H9 (cell line): ENCODE data around the gene ZNF232. TPM values are rescaled to one million over a fixed set of nuclear protein-coding genes. Genes with fewer than 3 reads are reported as not detected.
A peak's percentile ranks its signal among the peaks of the same experiment; 100 is the strongest.
"Not testable (repeated sequence)": the region's sequence is repeated elsewhere in the genome, so short reads cannot be mapped to it uniquely, and the experiment has no call there.

Experiments
- DNase-seq: peaks from one replicate; pipeline ENCODE4 v3.0.0-alpha.2; 2017
- H2AFZ ChIP-seq: one replicate; pipeline ENCODE4 v1.6.1; 2013; ENCODE audit warnings: mild to moderate bottlenecking, low read length, control low read depth, moderate library complexity
- H2AK5ac ChIP-seq: 2 replicates; pipeline ENCODE4 v1.6.1; 2013; ENCODE audit warnings: low read length, control low read depth, mixed read lengths; ENCODE audit not compliant: insufficient read length
- H2BK120ac ChIP-seq: one replicate; pipeline ENCODE4 v1.6.1; 2013; ENCODE audit warnings: low read depth, mild to moderate bottlenecking, low read length, control low read depth, inconsistent platforms; ENCODE audit not compliant: poor library complexity, severe bottlenecking
- H2BK12ac ChIP-seq: 2 replicates; pipeline ENCODE4 v1.6.1; 2013; ENCODE audit warnings: low read length, control low read depth, mixed read lengths, low read depth; ENCODE audit not compliant: insufficient read length
- H2BK15ac ChIP-seq: 2 replicates; pipeline ENCODE4 v1.6.1; 2013; ENCODE audit warnings: low read depth, low read length, control low read depth
- H2BK20ac ChIP-seq: one replicate; pipeline ENCODE4 v1.6.1; 2013; ENCODE audit warnings: low read depth, mild to moderate bottlenecking, low read length, control low read depth, inconsistent platforms; ENCODE audit not compliant: poor library complexity, severe bottlenecking
- H2BK5ac ChIP-seq: 2 replicates; pipeline ENCODE4 v1.6.1; 2013; ENCODE audit warnings: low read length, control low read depth, mixed read lengths; ENCODE audit not compliant: insufficient read length
- H3K14ac ChIP-seq: 2 replicates; pipeline ENCODE4 v1.6.1; 2013; ENCODE audit warnings: low read length, control low read depth; ENCODE audit not compliant: insufficient read depth
- H3K18ac ChIP-seq: 2 replicates; pipeline ENCODE4 v1.6.1; 2013; ENCODE audit warnings: low read depth, mild to moderate bottlenecking, mixed read lengths, low read length, control low read depth; ENCODE audit not compliant: insufficient read length
- H3K23ac ChIP-seq: 2 replicates; pipeline ENCODE4 v1.6.1; 2013; ENCODE audit warnings: low read length, control low read depth, mixed read lengths, low read depth; ENCODE audit not compliant: insufficient read length
- H3K23me2 ChIP-seq: 2 replicates; pipeline ENCODE4 v1.6.1; 2013; ENCODE audit warnings: low read depth, mild to moderate bottlenecking, mixed read lengths, low read length, control low read depth; ENCODE audit not compliant: insufficient read length, poor library complexity, severe bottlenecking
- H3K27ac ChIP-seq: 2 replicates; pipeline ENCODE4 v1.5.1; 2013; ENCODE audit warnings: low read length, control low read depth, mixed read lengths, low read depth; ENCODE audit not compliant: insufficient read length
- H3K27me3 ChIP-seq: 2 replicates; pipeline ENCODE4 v1.6.1; 2013; ENCODE audit warnings: low read length, control low read depth, inconsistent platforms; ENCODE audit not compliant: insufficient read depth
- H3K4ac ChIP-seq: 2 replicates; pipeline ENCODE4 v1.6.1; 2013; ENCODE audit warnings: low read depth, mild to moderate bottlenecking, control low read depth, inconsistent platforms, low read length, moderate library complexity
- H3K4me1 ChIP-seq: 2 replicates; pipeline ENCODE4 v1.6.1; 2013; ENCODE audit warnings: low read length, control low read depth, inconsistent platforms; ENCODE audit not compliant: insufficient read depth
- H3K4me2 ChIP-seq: 2 replicates; pipeline ENCODE4 v1.6.1; 2013; ENCODE audit warnings: low read length, control low read depth, mixed read lengths; ENCODE audit not compliant: insufficient read length, insufficient read depth
- H3K56ac ChIP-seq: 2 replicates; pipeline ENCODE4 v1.6.1; 2013; ENCODE audit warnings: low read depth, mild to moderate bottlenecking, mixed read lengths, low read length, control low read depth; ENCODE audit not compliant: insufficient read length
- H3K79me1 ChIP-seq: 2 replicates; pipeline ENCODE4 v1.6.1; 2013; ENCODE audit warnings: low read depth, mild to moderate bottlenecking, moderate library complexity, low read length, control low read depth, inconsistent platforms; ENCODE audit not compliant: insufficient read depth, poor library complexity, severe bottlenecking
- H3K79me2 ChIP-seq: 2 replicates; pipeline ENCODE4 v1.6.1; 2013; ENCODE audit warnings: low read length, control low read depth, inconsistent platforms; ENCODE audit not compliant: insufficient read depth
- H3K9ac ChIP-seq: 2 replicates; pipeline ENCODE4 v1.6.1; 2013; ENCODE audit warnings: low read length, control low read depth, mixed read lengths; ENCODE audit not compliant: insufficient read length; ENCODE audit errors: extremely low read depth
- H3K9me3 ChIP-seq: one replicate; pipeline ENCODE4 v1.6.1; 2013; ENCODE audit warnings: low read depth, low read length, inconsistent platforms; ENCODE audit not compliant: control insufficient read depth
- H3T11ph ChIP-seq: one replicate; pipeline ENCODE4 v1.6.1; 2013; ENCODE audit warnings: mild to moderate bottlenecking, low read length, control low read depth, inconsistent platforms
- H4K20me1 ChIP-seq: one replicate; pipeline ENCODE4 v1.6.1; 2013; ENCODE audit not compliant: control insufficient read depth, insufficient read length, insufficient read depth
- H4K5ac ChIP-seq: 2 replicates; pipeline ENCODE4 v1.6.1; 2013; ENCODE audit warnings: low read depth, mild to moderate bottlenecking, mixed read lengths, low read length, control low read depth; ENCODE audit not compliant: insufficient read length
- H4K8ac ChIP-seq: replicated peaks from 2 replicates; pipeline ENCODE4 v1.6.1; 2013; ENCODE audit warnings: low read length, control low read depth, mixed read lengths, low read depth; ENCODE audit not compliant: insufficient read length
- H4K91ac ChIP-seq: 2 replicates; pipeline ENCODE4 v1.6.1; 2013; ENCODE audit warnings: low read depth, mild to moderate bottlenecking, moderate library complexity, mixed read lengths, low read length, control low read depth; ENCODE audit not compliant: insufficient read length
- H3K27ac Mint-ChIP-seq, 3 experiments: 2 replicates in 2 of 3; 3 replicates in 1 of 3; pipeline ENCODE4 v1.8.0; 2020 to 2021; ENCODE audit warnings: mixed read lengths in 3 of 3, mild to moderate bottlenecking in 1 of 3, moderate library complexity in 1 of 3
- H3K27me3 Mint-ChIP-seq: 2 replicates; pipeline ENCODE4 v1.8.0; 2021; ENCODE audit warnings: low read depth, mild to moderate bottlenecking, moderate library complexity, mixed read lengths
- H3K36me3 Mint-ChIP-seq, 3 experiments: 2 replicates in 2 of 3; 3 replicates in 1 of 3; pipeline ENCODE4 v1.8.0; 2020 to 2021; ENCODE audit warnings: low read depth in 3 of 3, mixed read lengths in 3 of 3; ENCODE audit not compliant: insufficient read depth in 1 of 3
- H3K4me1 Mint-ChIP-seq, 2 experiments: 2 replicates each; pipeline ENCODE4 v1.8.0; 2020; ENCODE audit warnings: mixed read lengths in 2 of 2
- H3K4me3 Mint-ChIP-seq, 2 experiments: 2 replicates in 1 of 2; 3 replicates in 1 of 2; pipeline ENCODE4 v1.8.0; 2020 to 2021; ENCODE audit warnings: mild to moderate bottlenecking in 2 of 2, mixed read lengths in 2 of 2, moderate library complexity in 1 of 2
- H3K9me3 Mint-ChIP-seq, 2 experiments: 2 replicates in 1 of 2; 3 replicates in 1 of 2; pipeline ENCODE4 v1.8.0; 2020; ENCODE audit warnings: mild to moderate bottlenecking in 2 of 2, mixed read lengths in 2 of 2, moderate library complexity in 1 of 2
- CTCF ChIP-seq: fragments of 200-600 bp; sonication (generic); conservative IDR thresholded peaks from 3 replicates; pipeline ENCODE4 v1.8.0; 2021; ENCODE audit warnings: antibody characterized with exemption, mild to moderate bottlenecking
- WGBS: extraction: QIAGEN DNeasy Blood & Tissue Kit; methylation state at CpG from one replicate; pipeline ENCODE4 v1.1.7; 2013; ENCODE audit warnings: missing lambda C conversion rate, low lambda C conversion rate, mixed read lengths; ENCODE audit not compliant: insufficient read length; ENCODE audit errors: extremely low coverage; 5-methylcytosine and 5-hydroxymethylcytosine counted together
- total RNA-seq: library from RNA; stranded (reverse); gene quantifications from 2 replicates; pipeline ENCODE4 v1.2.1, GENCODE V29; 2021

The ZNF232 gene
- total RNA-seq, 1 experiment from 2014 or later = 46.4 TPM

DNA sequence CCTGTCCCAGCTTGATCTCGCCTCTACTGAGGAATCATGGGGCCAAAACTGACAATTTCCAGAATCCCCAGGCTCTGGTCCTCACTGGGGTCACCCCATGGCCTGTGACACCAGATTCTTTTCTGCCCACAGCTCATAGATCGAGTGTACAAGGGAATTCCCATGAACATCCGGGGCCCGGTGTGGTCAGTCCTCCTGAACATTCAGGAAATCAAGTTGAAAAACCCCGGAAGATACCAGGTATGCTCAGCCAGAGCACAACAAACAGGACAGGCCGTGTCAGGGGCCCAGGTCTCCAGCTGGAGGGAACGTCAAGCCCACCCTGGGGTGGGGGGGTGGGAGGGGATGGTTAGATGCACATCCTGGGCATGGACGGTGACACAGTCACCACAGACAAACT is 21.6 kb upstream of the ZNF232 start:
- Mint-ChIP-seq H3K4me3 (no peak overlapping the region), H3K9me3 (no peaks in the 10 kb centered on the region), H3K36me3 (no peaks in the 10 kb centered on the region), H3K27me3 (peaks cover 9% of the 10 kb centered on the region; the same call in 1 of the 2 replicates), H3K4me1 (no peaks in the 10 kb centered on the region), H3K27ac (no peak overlapping the region)
- Histone ChIP-seq H3K9me3 (no peaks in the 10 kb centered on the region), H4K5ac (no peak overlapping the region), H3K79me2 (no peaks in the 10 kb centered on the region), H4K8ac (no peak overlapping the region), H3K79me1 (no peaks in the 10 kb centered on the region), H3T11ph (no peak overlapping the region), H3K4ac (no peak overlapping the region), H3K23ac (no peak overlapping the region), H3K4me2 (no peak overlapping the region), H3K14ac (no peak overlapping the region), H3K4me1 (no peaks in the 10 kb centered on the region), H2AK5ac (no peak overlapping the region), H2BK120ac (no peak overlapping the region), H3K9ac (no peak overlapping the region), H3K27ac (no peak overlapping the region), H3K27me3 (no peaks in the 10 kb centered on the region), H2BK20ac (no peak overlapping the region), H3K56ac (no peak overlapping the region), H4K91ac (no peak overlapping the region), H3K23me2 (no peaks in the 10 kb centered on the region), H3K18ac (no peak overlapping the region), H4K20me1 (no peaks in the 10 kb centered on the region), H2AFZ (no peak overlapping the region), H2BK12ac (no peak overlapping the region), H2BK5ac (no peak overlapping the region), H2BK15ac (no peak overlapping the region)
- no CpG with 5 or more reads among the region's 8 CpGs for WGBS
- no peak for TF ChIP-seq CTCF
- DNase-seq = no peak

DNA sequence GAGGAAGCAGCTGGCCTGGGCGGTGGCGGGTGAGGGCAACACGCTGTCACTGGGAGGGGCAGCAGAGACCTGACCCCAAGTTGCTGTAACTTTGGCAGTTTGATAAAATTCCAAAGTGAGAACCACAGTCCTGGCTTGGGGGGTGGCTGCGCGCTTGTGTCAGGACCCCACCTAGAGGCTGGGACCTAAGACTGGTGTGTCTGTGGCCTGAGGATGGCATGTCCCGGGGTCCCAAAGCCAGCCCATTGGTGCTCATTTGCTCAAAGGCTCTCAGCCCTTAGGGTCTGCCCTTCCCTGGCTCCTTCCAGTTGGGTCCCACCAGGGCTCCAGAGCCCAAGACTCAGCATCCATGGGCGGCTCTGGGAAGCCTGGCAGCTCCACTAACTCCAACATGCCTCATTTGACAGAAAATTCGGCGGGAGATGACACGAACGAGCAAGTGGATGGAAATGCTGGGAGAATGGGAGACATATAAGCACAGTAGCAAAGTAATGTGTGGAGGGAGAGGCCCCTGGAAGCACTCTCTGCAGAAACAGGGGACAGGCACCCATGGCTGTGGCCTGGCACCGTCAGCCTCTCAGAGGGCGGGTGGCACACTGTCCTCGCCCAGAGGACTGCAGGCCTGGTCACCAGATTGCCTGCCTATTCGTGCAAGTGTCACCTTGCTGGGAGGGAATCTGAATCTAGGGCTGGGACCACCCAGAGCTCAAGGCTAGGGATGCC is 21.0 kb upstream of the ZNF232 start:
- H2AK5ac ChIP-seq, H4K91ac ChIP-seq, H3K4me1 Mint-ChIP-seq: not testable (repeated sequence)

More for the DNA sequence above, 21.0 kb upstream of the ZNF232 start:
- H3K23ac ChIP-seq, H3K36me3 Mint-ChIP-seq, H3K27ac Mint-ChIP-seq, H3K27me3 Mint-ChIP-seq, H3K27ac ChIP-seq, H3K4me2 ChIP-seq, H2BK5ac ChIP-seq, H3K9me3 ChIP-seq, H2AFZ ChIP-seq, H3K9ac ChIP-seq, H3T11ph ChIP-seq, H3K27me3 ChIP-seq, H3K23me2 ChIP-seq, H3K56ac ChIP-seq, H3K9me3 Mint-ChIP-seq, H4K20me1 ChIP-seq, H2BK120ac ChIP-seq, H3K79me1 ChIP-seq, H4K8ac ChIP-seq, H3K18ac ChIP-seq, H3K4ac ChIP-seq, H2BK20ac ChIP-seq, H3K4me3 Mint-ChIP-seq, H2BK12ac ChIP-seq, H3K79me2 ChIP-seq, H2BK15ac ChIP-seq, DNase-seq, H3K4me1 ChIP-seq, H4K5ac ChIP-seq: not testable (repeated sequence)
- no CpG with 5 or more reads among the region's 15 CpGs for WGBS
- peak overlapping the region; percentile 35; the same call in 1 of the 2 replicates for H3K14ac ChIP-seq
